HG03139 (cell line): ENCODE data around the gene SORCS1.

Experiments used
- ATAC-seq: cut with Tn5 transposase; IDR thresholded peaks from one replicate; pipeline ENCODE4 v1.9.1; 2021; ENCODE audit not compliant: unreplicated experiment

SORCS1 gene

GRCh38 chr10:106696239-106696638, 468.3 kb downstream of the SORCS1 start:
- ATAC-seq = no peak

DNA sequence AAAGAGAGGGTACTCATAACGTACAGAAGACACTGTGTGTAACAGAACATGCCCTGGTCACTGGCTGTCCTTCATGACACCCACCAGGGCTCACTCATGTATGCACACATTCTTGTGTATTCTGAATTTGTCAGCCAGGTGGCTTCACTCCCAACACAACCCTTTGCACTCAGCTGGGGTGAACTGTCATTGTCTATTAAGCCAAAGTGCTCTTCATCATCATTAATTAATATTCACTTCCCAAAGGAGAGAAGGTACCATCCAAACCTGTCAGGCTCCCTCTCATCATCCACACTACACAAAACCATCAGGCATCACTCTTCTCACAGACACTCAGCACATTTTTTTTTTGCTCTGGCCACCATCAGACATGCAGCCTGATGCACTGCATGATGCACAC, 469.8 kb downstream of the SORCS1 start:
- no peak for ATAC-seq

- ATAC-seq = no peak
These were observed 482.3 kb downstream of the SORCS1 start for GRCh38 chr10:106682175-106682574.

DNA sequence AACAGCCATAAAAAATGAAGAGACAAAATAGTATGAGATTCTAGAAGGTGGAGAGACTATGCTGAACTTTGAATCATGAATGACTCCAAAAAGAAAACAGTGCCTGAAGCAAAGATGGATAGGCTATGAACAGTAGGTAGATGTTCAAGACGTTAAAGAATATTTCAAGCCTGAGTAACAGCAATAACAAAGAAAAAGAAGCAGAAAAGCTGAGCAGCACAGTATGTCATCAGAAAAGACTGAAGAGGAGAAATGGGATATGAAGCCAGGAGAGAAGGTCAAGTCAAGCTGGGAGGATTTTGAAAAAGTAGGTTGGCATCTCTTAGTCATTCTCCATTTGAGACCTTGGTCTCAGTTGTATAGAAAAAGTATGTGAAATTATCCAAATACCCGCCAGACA, 484.4 kb downstream of the SORCS1 start:
- ATAC-seq = no peak

GRCh38 chr10:106679314-106679713, 485.2 kb downstream of the SORCS1 start:
- ATAC-seq = no peak

- no peak for ATAC-seq
These were observed 491.9 kb downstream of the SORCS1 start for GRCh38 chr10:106672517-106673175.

GRCh38 chr10:106661767-106662140, 502.8 kb downstream of the SORCS1 start:
- no peak for ATAC-seq

DNA sequence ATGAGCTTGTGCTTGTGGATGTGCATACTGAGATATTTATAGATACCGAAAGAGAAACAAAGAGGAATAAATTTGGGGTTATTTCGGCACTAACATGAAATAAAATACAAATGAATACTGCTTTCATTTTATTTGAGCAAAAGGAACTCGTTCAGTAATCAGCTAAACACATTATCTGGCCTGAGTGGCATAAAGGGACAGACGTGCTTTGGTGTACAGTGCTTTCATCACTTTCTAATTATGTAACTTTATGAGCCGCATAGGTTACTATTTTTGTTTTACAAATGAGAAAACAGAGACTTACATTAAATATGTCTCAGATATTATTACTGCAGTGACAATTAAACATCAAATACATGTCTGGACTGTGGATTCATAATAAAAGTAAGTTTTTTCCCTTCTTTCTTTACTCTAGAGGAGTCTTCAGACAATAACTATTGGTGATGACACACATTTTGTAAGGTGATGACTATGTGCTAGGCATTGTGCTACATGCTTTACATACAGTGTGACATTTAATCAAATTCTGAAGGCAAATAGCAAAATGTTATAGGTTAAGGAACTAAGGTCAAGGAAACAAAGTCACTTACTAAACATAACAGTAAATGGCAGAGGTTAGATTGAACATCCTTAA, 503.3 kb downstream of the SORCS1 start:
- no peak for ATAC-seq

DNA sequence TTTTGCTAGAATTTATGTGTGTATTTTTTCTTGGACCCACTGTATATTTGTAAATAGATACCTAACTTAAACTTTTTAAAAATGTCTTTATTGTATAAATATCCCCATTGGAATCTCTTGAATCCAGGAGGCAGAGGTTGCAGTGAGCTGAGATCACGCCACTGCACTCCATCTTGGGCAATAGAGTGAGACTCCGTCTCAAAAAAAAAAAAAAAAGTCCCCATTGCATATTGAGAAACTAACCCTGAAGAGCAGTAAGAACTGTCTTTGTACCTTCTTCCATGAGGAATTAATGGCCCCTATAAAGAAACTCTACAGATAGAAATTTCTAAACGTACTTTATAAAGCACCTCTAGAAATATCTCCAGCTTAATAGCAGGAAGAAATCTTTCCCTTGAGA, 504.0 kb downstream of the SORCS1 start:
- no peak for ATAC-seq

DNA sequence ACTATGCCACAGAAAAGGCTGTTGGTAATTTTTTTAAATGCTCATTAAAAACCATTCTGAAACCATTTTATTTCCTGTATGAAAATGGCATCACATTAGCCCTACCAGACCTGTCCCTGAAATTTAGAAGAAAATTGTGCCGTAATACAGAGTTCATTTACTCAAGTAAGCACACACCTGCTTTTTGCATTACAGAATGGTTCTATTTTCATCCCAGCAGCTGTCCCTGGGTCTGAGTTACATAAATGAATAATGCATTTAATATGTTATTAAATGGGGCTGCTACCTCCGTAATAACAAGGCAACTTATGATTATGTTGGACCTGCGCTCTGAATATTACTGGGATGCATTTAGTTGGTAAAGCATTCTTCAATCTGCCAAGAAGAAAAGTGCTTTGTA, 508.9 kb downstream of the SORCS1 start:
- no peak for ATAC-seq

- ATAC-seq = no peak
These were observed 509.3 kb downstream of the SORCS1 start for GRCh38 chr10:106655165-106655564.

- no peak for ATAC-seq
These were observed 512.2 kb downstream of the SORCS1 start for GRCh38 chr10:106652279-106652678.

- ATAC-seq = no peak
These were observed 515.7 kb downstream of the SORCS1 start for GRCh38 chr10:106648534-106649481.

DNA sequence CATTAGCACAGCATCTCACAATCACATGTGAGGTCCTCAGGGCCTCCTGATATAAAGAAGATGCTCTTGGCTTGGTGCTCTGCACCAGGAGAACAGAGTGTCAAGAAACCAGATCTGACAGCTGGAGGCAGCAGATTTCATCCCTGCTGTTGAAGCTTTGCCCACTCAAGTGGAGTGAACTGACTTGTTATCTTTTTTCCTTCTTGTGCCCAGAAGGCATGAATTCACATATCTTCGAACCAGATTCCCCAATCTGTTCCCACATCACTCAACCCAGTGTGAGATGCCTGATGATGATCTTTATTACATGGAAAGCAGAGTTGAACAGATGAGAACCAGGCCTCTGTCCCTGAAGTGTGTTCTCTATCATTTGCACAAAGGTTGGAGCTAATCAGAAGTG, 521.0 kb downstream of the SORCS1 start:
- no peak for ATAC-seq

DNA sequence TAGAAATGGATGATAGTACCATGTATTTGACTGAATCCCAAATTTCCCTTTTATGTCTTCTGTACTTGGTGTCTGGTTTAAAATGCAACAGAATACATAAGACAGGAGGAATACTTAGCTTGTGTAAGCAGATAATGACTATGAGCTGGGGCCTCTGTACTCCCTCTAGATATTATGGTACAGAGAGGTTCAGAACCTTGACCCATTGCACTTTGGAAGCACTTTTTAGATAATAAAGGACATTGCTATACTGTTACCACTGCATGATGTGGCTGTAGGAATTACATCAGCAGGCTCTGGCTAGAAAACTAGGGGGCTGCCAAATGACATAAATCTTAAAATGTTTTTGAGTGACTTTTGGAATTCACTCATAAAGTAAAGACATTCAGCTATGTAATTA, 526.6 kb downstream of the SORCS1 start:
- no peak for ATAC-seq

GRCh38 chr10:106636766-106637491, 527.6 kb downstream of the SORCS1 start:
- no peak for ATAC-seq

DNA sequence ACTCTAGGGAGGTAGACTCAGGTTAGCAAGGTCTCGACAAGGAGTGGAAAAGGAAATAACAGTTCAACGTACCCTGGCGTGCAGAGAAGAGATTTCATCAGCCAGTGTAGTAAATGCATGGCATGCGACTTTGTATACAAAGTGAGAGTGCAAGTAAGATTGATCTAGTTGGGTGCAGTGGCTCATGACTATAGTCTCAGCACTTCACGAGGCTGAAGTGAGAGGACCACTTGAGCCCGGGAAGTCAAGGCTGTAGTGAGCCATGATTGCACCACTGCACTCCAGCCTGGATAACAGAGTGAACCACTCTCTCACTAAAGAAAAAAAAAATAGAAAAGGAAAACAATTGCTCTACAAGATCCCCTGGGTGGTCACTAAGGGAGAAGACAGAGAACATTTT, 528.6 kb downstream of the SORCS1 start:
- no peak for ATAC-seq

- no peak for ATAC-seq
These were observed 533.3 kb downstream of the SORCS1 start for GRCh38 chr10:106631016-106631702.

- ATAC-seq = no peak
These were observed 538.1 kb downstream of the SORCS1 start for GRCh38 chr10:106626371-106626770.

DNA sequence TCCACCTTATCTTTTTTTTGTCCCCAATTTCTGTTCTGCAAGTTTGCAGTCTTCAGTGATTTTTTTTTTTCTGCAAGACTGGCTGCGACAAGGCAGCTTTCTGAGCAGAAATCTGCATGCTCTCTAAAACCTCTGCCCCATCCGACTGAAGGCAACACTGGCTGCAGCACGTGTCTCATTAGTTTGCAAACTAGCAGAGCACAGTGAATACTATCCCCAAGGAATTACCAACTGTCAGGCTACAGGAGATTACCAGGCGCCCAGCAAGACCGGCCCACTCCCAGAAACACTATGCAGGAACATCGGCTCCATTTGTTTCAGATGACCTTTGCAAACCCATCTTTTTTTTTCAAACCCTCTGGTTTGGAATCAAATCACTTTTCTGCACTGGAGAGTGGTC, 538.8 kb downstream of the SORCS1 start:
- no peak for ATAC-seq

- ATAC-seq = no peak
These were observed 545.2 kb downstream of the SORCS1 start for GRCh38 chr10:106619346-106619745.
